Inflammatory macrophage treated with lipopolysaccharide for 4 hours (primary cell): ENCODE measurements around the gene TMC2.
A peak's percentile ranks its signal among the peaks of the same experiment; 100 is the strongest.
"Not testable (repeated sequence)": the region's sequence is repeated elsewhere in the genome, so short reads cannot be mapped to it uniquely, and the experiment has no call there.

Experiments used
- DNase-seq: peaks from one replicate; pipeline ENCODE4 v3.0.0-alpha.2; 2020

TMC2 gene

GRCh38 chr20:2663887-2664719 is 127.7 kb downstream of the TMC2 start, which contains the start of gene IDH3B:
IDH3B (minus strand) TSS chr20:2664216; CDS start chr20:2664188, 28 bp downstream.
- peak; percentile 97 for DNase-seq

GRCh38 chr20:2671977-2672376 is 135.6 kb downstream of the TMC2 start:
- DNase-seq: no peak

- no peak for DNase-seq
Observed at GRCh38 chr20:2672446-2672845, 136.1 kb downstream of the TMC2 start.

GRCh38 chr20:2673453-2673852 is 137.1 kb downstream of the TMC2 start:
- DNase-seq: no peak

- DNase-seq: no peak
Observed at GRCh38 chr20:2680046-2680445, 143.7 kb downstream of the TMC2 start.

GRCh38 chr20:2682040-2682439 is 145.7 kb downstream of the TMC2 start:
- DNase-seq: not testable (repeated sequence)

- peak; percentile 69 for DNase-seq
Observed at GRCh38 chr20:2684817-2685216, 148.4 kb downstream of the TMC2 start.

- no peak for DNase-seq
Observed at GRCh38 chr20:2687514-2687913, 151.1 kb downstream of the TMC2 start.

- peak; percentile 62 for DNase-seq
Observed at GRCh38 chr20:2688041-2688591, 151.7 kb downstream of the TMC2 start.

- no peak for DNase-seq
Observed at GRCh38 chr20:2690213-2690612, 153.8 kb downstream of the TMC2 start.

GRCh38 chr20:2690718-2691117 is 154.3 kb downstream of the TMC2 start:
- no peak for DNase-seq

- no peak for DNase-seq
Observed at GRCh38 chr20:2691127-2691526, 154.8 kb downstream of the TMC2 start.
